Measurements from ENCODE around the gene C1GALT1C1.
"Not testable (repeated sequence)": the region's sequence is repeated elsewhere in the genome, so short reads cannot be mapped to it uniquely, and the experiment has no call there.

C1GALT1C1 gene

DNA sequence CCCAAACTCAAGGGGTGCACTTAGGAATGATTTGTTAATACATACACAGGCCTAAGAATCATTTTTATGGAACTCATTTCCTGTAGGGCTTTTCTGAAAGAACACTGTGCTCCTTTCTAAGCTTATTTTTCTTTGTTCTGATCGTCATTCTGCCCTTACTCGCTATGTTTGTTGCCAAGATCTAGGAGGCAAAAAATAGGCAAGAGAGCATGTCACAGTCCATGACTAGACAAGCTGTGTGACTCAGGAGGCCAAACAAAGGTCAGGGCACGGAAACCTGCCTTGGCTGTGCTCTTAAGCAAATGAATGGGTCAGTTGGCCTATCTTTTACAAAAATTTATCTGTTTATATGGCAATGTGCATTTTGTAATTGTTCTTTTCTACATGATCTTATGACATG lies 42.5 kb upstream of the C1GALT1C1 start:
- Histone ChIP-seq H3K4me3 (ENCODE audit: low read depth, low read length, poor library complexity, severe bottlenecking) (no peak overlapping the region), H3K27me3 (ENCODE audit: insufficient read depth, low read length) (no peaks in the 10 kb centered on the region), H3F3A (ENCODE audit: insufficient read depth, low read length) (no peaks in the 10 kb centered on the region), H4K20me1 (ENCODE audit: insufficient read depth, low read length) (no peaks in the 10 kb centered on the region), H3K9me3 (ENCODE audit: low read length) (no peaks in the 10 kb centered on the region), H3K79me2 (ENCODE audit: insufficient read depth, low read length) (no peaks in the 10 kb centered on the region), H3K9me2 (ENCODE audit: low read depth, low read length) (no peaks in the 10 kb centered on the region), H3K4me2 (ENCODE audit: low read length) (no peak overlapping the region), H3K27ac (ENCODE audit: low read depth, low read length, poor library complexity, severe bottlenecking) (no peak overlapping the region), H2AFZ (ENCODE audit: low read length) (no peak overlapping the region), H3K4me1 (ENCODE audit: insufficient read depth, low read length, severe bottlenecking) (no peaks in the 10 kb centered on the region), H3K9ac (ENCODE audit: low read length) (no peak overlapping the region), H3K36me3 (ENCODE audit: insufficient read depth, low read length) (no peaks in the 10 kb centered on the region)
- no peak for TF ChIP-seq EZH2 (IDR thresholded peaks at IDR 0.05; ENCODE audit: borderline replicate concordance, low read length)
- TF ChIP-seq, protein P1, sequence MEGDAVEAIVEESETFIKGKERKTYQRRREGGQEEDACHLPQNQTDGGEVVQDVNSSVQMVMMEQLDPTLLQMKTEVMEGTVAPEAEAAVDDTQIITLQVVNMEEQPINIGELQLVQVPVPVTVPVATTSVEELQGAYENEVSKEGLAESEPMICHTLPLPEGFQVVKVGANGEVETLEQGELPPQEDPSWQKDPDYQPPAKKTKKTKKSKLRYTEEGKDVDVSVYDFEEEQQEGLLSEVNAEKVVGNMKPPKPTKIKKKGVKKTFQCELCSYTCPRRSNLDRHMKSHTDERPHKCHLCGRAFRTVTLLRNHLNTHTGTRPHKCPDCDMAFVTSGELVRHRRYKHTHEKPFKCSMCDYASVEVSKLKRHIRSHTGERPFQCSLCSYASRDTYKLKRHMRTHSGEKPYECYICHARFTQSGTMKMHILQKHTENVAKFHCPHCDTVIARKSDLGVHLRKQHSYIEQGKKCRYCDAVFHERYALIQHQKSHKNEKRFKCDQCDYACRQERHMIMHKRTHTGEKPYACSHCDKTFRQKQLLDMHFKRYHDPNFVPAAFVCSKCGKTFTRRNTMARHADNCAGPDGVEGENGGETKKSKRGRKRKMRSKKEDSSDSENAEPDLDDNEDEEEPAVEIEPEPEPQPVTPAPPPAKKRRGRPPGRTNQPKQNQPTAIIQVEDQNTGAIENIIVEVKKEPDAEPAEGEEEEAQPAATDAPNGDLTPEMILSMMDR (IDR thresholded peaks at IDR 0.05; ENCODE audit: low read length): no peak

DNA sequence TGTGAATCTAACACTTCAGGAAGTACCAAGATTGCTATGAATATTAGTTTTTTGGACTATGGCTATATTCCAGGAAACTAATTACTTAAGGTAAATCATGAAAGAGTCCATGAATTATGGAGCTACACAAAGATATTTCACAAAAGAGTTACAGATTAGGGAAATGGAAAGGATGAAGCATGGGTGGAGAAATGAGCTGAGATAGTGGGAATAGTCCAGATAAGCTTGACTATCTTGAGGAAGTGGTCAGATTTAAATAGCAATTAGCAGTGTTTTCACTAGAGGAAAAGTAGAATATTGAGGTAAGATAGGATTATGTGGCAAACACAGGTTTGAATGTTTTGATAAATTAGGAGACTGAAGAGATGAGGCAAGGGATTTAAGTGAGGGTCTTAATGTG lies 42.1 kb upstream of the C1GALT1C1 start:
- Histone ChIP-seq H3K4me1 (ENCODE audit: insufficient read depth, low read length, severe bottlenecking) (no peaks in the 10 kb centered on the region), H3K36me3 (ENCODE audit: insufficient read depth, low read length) (no peaks in the 10 kb centered on the region), H3F3A (ENCODE audit: insufficient read depth, low read length) (no peaks in the 10 kb centered on the region), H3K9me3 (ENCODE audit: low read length) (no peaks in the 10 kb centered on the region), H3K9me2 (ENCODE audit: low read depth, low read length) (no peaks in the 10 kb centered on the region), H3K4me3 (ENCODE audit: low read depth, low read length, poor library complexity, severe bottlenecking) (no peak overlapping the region), H3K79me2 (ENCODE audit: insufficient read depth, low read length) (no peaks in the 10 kb centered on the region), H3K4me2 (ENCODE audit: low read length) (no peak overlapping the region), H2AFZ (ENCODE audit: low read length) (no peak overlapping the region), H3K9ac (ENCODE audit: low read length) (no peak overlapping the region), H3K27ac (ENCODE audit: low read depth, low read length, poor library complexity, severe bottlenecking) (no peak overlapping the region), H4K20me1 (ENCODE audit: insufficient read depth, low read length) (no peaks in the 10 kb centered on the region), H3K27me3 (ENCODE audit: insufficient read depth, low read length) (no peaks in the 10 kb centered on the region)
- TF ChIP-seq, protein P1 (IDR thresholded peaks at IDR 0.05; ENCODE audit: low read length): no peak
- no peak for TF ChIP-seq EZH2 (IDR thresholded peaks at IDR 0.05; ENCODE audit: borderline replicate concordance, low read length)

GRCh38 chrX:120668357-120668756 lies 38.5 kb upstream of the C1GALT1C1 start:
- no peaks in the 10 kb centered on the region for H3F3A ChIP-seq (ENCODE audit: insufficient read depth, low read length)
- H3K4me3 ChIP-seq (ENCODE audit: low read depth, low read length, poor library complexity, severe bottlenecking): no peak overlapping the region
- H3K9me2 ChIP-seq (ENCODE audit: low read depth, low read length): no peaks in the 10 kb centered on the region
- H3K27ac ChIP-seq (ENCODE audit: low read depth, low read length, poor library complexity, severe bottlenecking): no peak overlapping the region
- no peak overlapping the region for H2AFZ ChIP-seq (ENCODE audit: low read length)
- H3K79me2 ChIP-seq (ENCODE audit: insufficient read depth, low read length): no peaks in the 10 kb centered on the region
- peaks cover 15% of the 10 kb centered on the region for H3K4me1 ChIP-seq (ENCODE audit: insufficient read depth, low read length, severe bottlenecking)
- no peaks in the 10 kb centered on the region for H4K20me1 ChIP-seq (ENCODE audit: insufficient read depth, low read length)
- TF ChIP-seq EZH2 (IDR thresholded peaks at IDR 0.05; ENCODE audit: borderline replicate concordance, low read length): no peak
- TF ChIP-seq, protein P1 (IDR thresholded peaks at IDR 0.05; ENCODE audit: low read length): no peak
- no peaks in the 10 kb centered on the region for H3K9me3 ChIP-seq (ENCODE audit: low read length)
- no peaks in the 10 kb centered on the region for H3K36me3 ChIP-seq (ENCODE audit: insufficient read depth, low read length)
- no peak overlapping the region for H3K4me2 ChIP-seq (ENCODE audit: low read length)
- H3K9ac ChIP-seq (ENCODE audit: low read length): no peak overlapping the region
- no peaks in the 10 kb centered on the region for H3K27me3 ChIP-seq (ENCODE audit: insufficient read depth, low read length)

- not testable (repeated sequence) for H3K4me2 ChIP-seq (ENCODE audit: low read length); H3K9me2 ChIP-seq (ENCODE audit: low read depth, low read length); H3K79me2 ChIP-seq (ENCODE audit: insufficient read depth, low read length); H2AFZ ChIP-seq (ENCODE audit: low read length); H3K36me3 ChIP-seq (ENCODE audit: insufficient read depth, low read length); H3K4me3 ChIP-seq (ENCODE audit: low read depth, low read length, poor library complexity, severe bottlenecking); H3F3A ChIP-seq (ENCODE audit: insufficient read depth, low read length); H3K9ac ChIP-seq (ENCODE audit: low read length); H3K27me3 ChIP-seq (ENCODE audit: insufficient read depth, low read length); H3K9me3 ChIP-seq (ENCODE audit: low read length); H3K27ac ChIP-seq (ENCODE audit: low read depth, low read length, poor library complexity, severe bottlenecking); H4K20me1 ChIP-seq (ENCODE audit: insufficient read depth, low read length)
- peaks cover 15% of the 10 kb centered on the region for H3K4me1 ChIP-seq (ENCODE audit: insufficient read depth, low read length, severe bottlenecking)
Measured at GRCh38 chrX:120664535-120664934, 34.7 kb upstream of the C1GALT1C1 start.
